Karpas-422 (cell line): ENCODE data around the gene CD38. TPM values are rescaled to one million over a fixed set of nuclear protein-coding genes. Genes with fewer than 3 reads are reported as not detected.
"Not testable (repeated sequence)": the region's sequence is repeated elsewhere in the genome, so short reads cannot be mapped to it uniquely, and the experiment has no call there.

Experiments
- DNase-seq: peaks from one replicate; pipeline ENCODE4 v3.0.0-alpha.2; 2015
- H2AFZ ChIP-seq: fragments of 200-600 bp; sonication (generic); 2 replicates; pipeline ENCODE4 v1.6.1; 2014; ENCODE audit warnings: antibody characterized with exemption, low read length, mixed read lengths
- H3K27ac ChIP-seq: fragments of 200-600 bp; sonication (generic); 2 replicates; pipeline ENCODE4 v1.5.1; 2014; ENCODE audit warnings: mild to moderate bottlenecking, low read length, moderate library complexity
- H3K27me3 ChIP-seq: fragments of 200-600 bp; sonication (generic); 2 replicates; pipeline ENCODE4 v1.6.1; 2014; ENCODE audit warnings: low read length, mixed read lengths
- H3K36me3 ChIP-seq: fragments of 200-600 bp; sonication (generic); 2 replicates; pipeline ENCODE4 v1.6.1; 2014; ENCODE audit warnings: low read length, mixed read lengths; ENCODE audit not compliant: insufficient read depth
- H3K4me1 ChIP-seq: fragments of 200-600 bp; sonication (generic); 2 replicates; pipeline ENCODE4 v1.6.1; 2014; ENCODE audit warnings: mild to moderate bottlenecking, low read length, mixed read lengths
- H3K4me2 ChIP-seq: fragments of 200-600 bp; sonication (generic); 2 replicates; pipeline ENCODE4 v1.6.1; 2014; ENCODE audit warnings: low read length, low read depth, mild to moderate bottlenecking; ENCODE audit not compliant: poor library complexity, severe bottlenecking
- H3K4me3 ChIP-seq: fragments of 200-600 bp; sonication (generic); 2 replicates; pipeline ENCODE4 v1.5.1; 2014; ENCODE audit warnings: mild to moderate bottlenecking, antibody characterized with exemption, low read length, mixed read lengths
- H3K79me2 ChIP-seq: fragments of 200-600 bp; sonication (generic); 2 replicates; pipeline ENCODE4 v1.6.1; 2014; ENCODE audit warnings: mild to moderate bottlenecking, low read length, mixed read lengths
- H3K9ac ChIP-seq: fragments of 200-600 bp; sonication (generic); 2 replicates; pipeline ENCODE4 v1.6.0; 2014; ENCODE audit warnings: low read length
- H3K9me2 ChIP-seq: fragments of 200-600 bp; sonication (generic), shearing (Covaris generic); replicated peaks from 2 replicates; pipeline ENCODE4 v1.6.0; 2014; ENCODE audit warnings: mild to moderate bottlenecking, low read length, moderate library complexity; ENCODE audit not compliant: insufficient read depth
- H3K9me3 ChIP-seq: fragments of 300-700, 200-600 bp; sonication (generic); 2 replicates; pipeline ENCODE4 v1.6.1; 2014; ENCODE audit warnings: low read length, mixed read lengths
- H4K20me1 ChIP-seq: fragments of 200-600 bp; sonication (generic); 2 replicates; pipeline ENCODE4 v1.6.1; 2014; ENCODE audit warnings: mild to moderate bottlenecking, antibody characterized with exemption, low read length, low read depth; ENCODE audit not compliant: insufficient read depth
- total RNA-seq: library from RNA; depleted of rRNA; stranded (reverse); fragments of >200 nt; shearing (Covaris generic); gene quantifications from 2 replicates; pipeline ENCODE4 v1.2.3, GENCODE V29; 2014; ENCODE audit warnings: low replicate concordance

Gene CD38
- total RNA-seq, 1 experiment from 2014 or later: 3.6 TPM

DNA sequence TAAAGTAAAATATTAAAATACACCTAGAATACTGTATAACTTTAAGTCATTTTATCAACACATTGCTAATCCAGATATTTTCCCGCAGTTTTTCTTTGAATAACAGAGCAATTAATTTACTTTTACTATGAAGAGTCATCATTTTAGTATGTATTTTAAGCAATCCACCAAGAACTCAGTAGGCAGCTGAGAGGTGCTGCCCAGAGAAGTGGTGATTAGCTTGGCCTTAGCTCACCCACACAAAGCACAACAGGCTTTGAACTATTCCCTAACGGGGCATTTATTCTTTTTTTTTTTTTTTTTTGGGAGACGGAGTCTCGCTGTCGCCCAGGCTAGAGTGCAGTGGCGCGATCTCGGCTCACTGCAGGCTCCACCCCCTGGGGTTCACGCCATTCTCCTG lies 74.4 kb downstream of the CD38 start:
- Histone ChIP-seq H3K4me1 (no peaks in the 10 kb centered on the region), H3K4me2 (no peak overlapping the region), H3K36me3 (no peaks in the 10 kb centered on the region), H3K9me3 (no peaks in the 10 kb centered on the region), H3K9me2 (no peaks in the 10 kb centered on the region), H3K27me3 (no peaks in the 10 kb centered on the region), H2AFZ (no peak overlapping the region), H3K27ac (no peak overlapping the region), H3K4me3 (no peak overlapping the region), H3K9ac (no peak overlapping the region), H3K79me2 (no peaks in the 10 kb centered on the region), H4K20me1 (no peaks in the 10 kb centered on the region)
- DNase-seq: no peak

GRCh38 chr4:15853345-15853744 lies 75.2 kb downstream of the CD38 start:
- Histone ChIP-seq H3K27ac (no peak overlapping the region), H3K36me3 (no peaks in the 10 kb centered on the region), H3K4me2 (no peak overlapping the region), H4K20me1 (no peaks in the 10 kb centered on the region), H3K4me3 (no peak overlapping the region), H3K9ac (no peak overlapping the region), H3K79me2 (no peaks in the 10 kb centered on the region), H3K9me2 (no peaks in the 10 kb centered on the region), H2AFZ (no peak overlapping the region), H3K27me3 (no peaks in the 10 kb centered on the region), H3K4me1 (no peaks in the 10 kb centered on the region), H3K9me3 (no peaks in the 10 kb centered on the region)
- no peak for DNase-seq

- Histone ChIP-seq H2AFZ (no peak overlapping the region), H3K4me3 (no peak overlapping the region), H3K27me3 (no peaks in the 10 kb centered on the region), H3K9me2 (no peaks in the 10 kb centered on the region), H3K9me3 (no peaks in the 10 kb centered on the region), H3K36me3 (no peaks in the 10 kb centered on the region), H4K20me1 (no peaks in the 10 kb centered on the region), H3K4me1 (no peaks in the 10 kb centered on the region), H3K79me2 (no peaks in the 10 kb centered on the region), H3K27ac (no peak overlapping the region), H3K9ac (no peak overlapping the region), H3K4me2 (no peak overlapping the region)
- no peak for DNase-seq
These were observed 77.8 kb downstream of the CD38 start for GRCh38 chr4:15855804-15856475.

- not testable (repeated sequence) for H3K9ac ChIP-seq, H2AFZ ChIP-seq, H3K79me2 ChIP-seq, H3K9me2 ChIP-seq, H3K27ac ChIP-seq, H3K36me3 ChIP-seq, H3K9me3 ChIP-seq, H3K27me3 ChIP-seq, H3K4me2 ChIP-seq, DNase-seq, H3K4me1 ChIP-seq, H3K4me3 ChIP-seq, H4K20me1 ChIP-seq
These were observed 83.1 kb downstream of the CD38 start for GRCh38 chr4:15861198-15861597.

- no peak for DNase-seq
- Histone ChIP-seq H3K4me1 (no peaks in the 10 kb centered on the region), H4K20me1 (no peaks in the 10 kb centered on the region), H3K79me2 (no peaks in the 10 kb centered on the region), H2AFZ (no peak overlapping the region), H3K9me2 (no peaks in the 10 kb centered on the region), H3K4me3 (no peak overlapping the region), H3K9ac (no peak overlapping the region), H3K27ac (no peak overlapping the region), H3K4me2 (no peak overlapping the region), H3K9me3 (no peaks in the 10 kb centered on the region), H3K36me3 (no peaks in the 10 kb centered on the region), H3K27me3 (no peaks in the 10 kb centered on the region)
These were observed 86.8 kb downstream of the CD38 start for GRCh38 chr4:15864651-15865566.

DNA sequence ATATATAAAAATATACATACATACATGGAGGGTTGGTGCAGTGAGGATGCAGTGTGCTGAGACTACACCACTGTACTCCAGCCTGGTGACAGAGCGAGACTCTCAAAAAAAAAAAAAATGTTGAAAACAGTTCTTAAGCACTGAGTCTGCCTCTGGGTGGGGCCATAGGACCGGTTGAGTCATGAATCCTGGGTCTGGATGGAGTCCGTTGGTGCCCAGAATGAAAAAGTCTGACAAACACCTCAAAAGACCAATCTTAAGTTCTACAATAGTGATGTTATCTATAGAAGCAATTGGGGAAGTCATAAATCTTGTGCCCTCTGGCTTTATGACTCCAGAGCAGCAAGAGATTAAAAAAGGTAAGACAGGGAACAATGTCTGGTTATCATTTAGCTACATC lies 90.0 kb downstream of the CD38 start:
- H2AFZ ChIP-seq: no peak overlapping the region
- H3K27ac ChIP-seq: no peak overlapping the region
- H3K9me2 ChIP-seq: no peaks in the 10 kb centered on the region
- H3K4me2 ChIP-seq: no peak overlapping the region
- DNase-seq: no peak
- no peaks in the 10 kb centered on the region for H3K27me3 ChIP-seq
- H3K4me1 ChIP-seq: no peaks in the 10 kb centered on the region
- H3K79me2 ChIP-seq: no peaks in the 10 kb centered on the region
- no peaks in the 10 kb centered on the region for H4K20me1 ChIP-seq
- H3K9me3 ChIP-seq: no peaks in the 10 kb centered on the region
- H3K9ac ChIP-seq: no peak overlapping the region
- no peak overlapping the region for H3K4me3 ChIP-seq
- H3K36me3 ChIP-seq: no peaks in the 10 kb centered on the region

GRCh38 chr4:15868826-15869413 lies 90.8 kb downstream of the CD38 start:
- H3K4me3 ChIP-seq: no peak overlapping the region
- H3K9ac ChIP-seq: no peak overlapping the region
- no peaks in the 10 kb centered on the region for H3K36me3 ChIP-seq
- DNase-seq: no peak
- no peaks in the 10 kb centered on the region for H3K9me2 ChIP-seq
- H2AFZ ChIP-seq: no peak overlapping the region
- no peak overlapping the region for H3K27ac ChIP-seq
- H4K20me1 ChIP-seq: no peaks in the 10 kb centered on the region
- no peak overlapping the region for H3K4me2 ChIP-seq
- H3K79me2 ChIP-seq: no peaks in the 10 kb centered on the region
- no peaks in the 10 kb centered on the region for H3K27me3 ChIP-seq
- no peaks in the 10 kb centered on the region for H3K4me1 ChIP-seq
- H3K9me3 ChIP-seq: no peaks in the 10 kb centered on the region

GRCh38 chr4:15870079-15870478 lies 92.0 kb downstream of the CD38 start:
- Histone ChIP-seq H3K27ac (no peak overlapping the region), H3K9ac (no peak overlapping the region), H3K27me3 (no peaks in the 10 kb centered on the region), H3K9me2 (no peaks in the 10 kb centered on the region), H3K36me3 (no peaks in the 10 kb centered on the region), H2AFZ (no peak overlapping the region), H3K4me3 (no peak overlapping the region), H3K4me1 (no peaks in the 10 kb centered on the region), H4K20me1 (no peaks in the 10 kb centered on the region), H3K9me3 (no peaks in the 10 kb centered on the region), H3K4me2 (no peak overlapping the region), H3K79me2 (no peaks in the 10 kb centered on the region)
- no peak for DNase-seq
